WTC11 (cell line): ENCODE data around the gene PPP1R1B. TPM values are rescaled to one million over a fixed set of nuclear protein-coding genes. Genes with fewer than 3 reads are reported as not detected.
A peak's percentile ranks its signal among the peaks of the same experiment; 100 is the strongest.

ENCODE experiments used
- ATAC-seq: fragments of 200-7000 bp; cut with Tn5 transposase; 2 replicates; pipeline ENCODE4 v1.10.0; 2021; ENCODE audit warnings: mild to moderate bottlenecking, moderate library complexity
- Bru-seq: library from RNA; stranded (reverse); fragments of 400-500 nt; gene quantifications from one replicate; lab custom pipeline; 2021; lab: Mats Ljungman, UMichigan
- CTCF ChIA-PET: fragments of 300-600 bp; sonication (Branson Sonifier 250); formaldehyde crosslinking; loops from one replicate; lab custom pipeline; 2021; ENCODE audit warnings: antibody characterized with exemption; lab: Charles Lee
- POLR2A ChIA-PET: fragments of 350-600 bp; sonication (Branson Sonifier 250); formaldehyde crosslinking; loops from one replicate; lab custom pipeline; 2021; ENCODE audit warnings: antibody characterized with exemption; lab: Charles Lee
- DNase-seq: peaks from one replicate; pipeline ENCODE4 v3.0.0; 2021; ENCODE audit warnings: low spot score
- H3K27ac Mint-ChIP-seq: 2 replicates; pipeline ENCODE4 v1.8.0; 2021; ENCODE audit warnings: mixed read lengths
- H3K27me3 Mint-ChIP-seq: 2 replicates; pipeline ENCODE4 v1.8.0; 2021; ENCODE audit warnings: low read depth, mild to moderate bottlenecking, moderate library complexity, mixed read lengths
- H3K36me3 Mint-ChIP-seq: 2 replicates; pipeline ENCODE4 v1.8.0; 2021; ENCODE audit warnings: mixed read lengths
- H3K4me1 Mint-ChIP-seq: 2 replicates; pipeline ENCODE4 v1.8.0; 2022; ENCODE audit warnings: mixed read lengths
- H3K4me3 Mint-ChIP-seq: 2 replicates; pipeline ENCODE4 v1.8.0; 2021; ENCODE audit warnings: mild to moderate bottlenecking, moderate library complexity, mixed read lengths
- H3K9me3 Mint-ChIP-seq: 2 replicates; pipeline ENCODE4 v1.8.0; 2021; ENCODE audit warnings: mixed read lengths
- ARID4B ChIP-seq: sonication (generic); formaldehyde crosslinking; IDR thresholded peaks from 2 replicates; pipeline ENCODE4 v1.8.0; 2023; ENCODE audit warnings: missing genetic modification reagents, mild to moderate bottlenecking, borderline replicate concordance
- ATF1 ChIP-seq: sonication (generic); formaldehyde crosslinking; IDR thresholded peaks from 2 replicates; pipeline ENCODE4 v1.8.1; 2023; ENCODE audit warnings: mild to moderate bottlenecking, moderate library complexity, missing genetic modification reagents
- ERG ChIP-seq: fragments of 250-450 bp; sonication (Bioruptor Pico); IDR thresholded peaks from 2 replicates; pipeline ENCODE4 v1.8.0; 2021; ENCODE audit warnings: mild to moderate bottlenecking
- HMGXB4 ChIP-seq: sonication (generic); formaldehyde crosslinking; IDR thresholded peaks from 2 replicates; pipeline ENCODE4 v1.8.1; 2023; ENCODE audit warnings: mild to moderate bottlenecking, moderate library complexity, missing genetic modification reagents
- NR2C2 ChIP-seq: sonication (generic); formaldehyde crosslinking; IDR thresholded peaks from 2 replicates; pipeline ENCODE4 v1.8.0; 2022; ENCODE audit warnings: mild to moderate bottlenecking, missing genetic modification reagents
- PRRX2 ChIP-seq: fragments of 250-450 bp; sonication (Bioruptor Pico); IDR thresholded peaks from 2 replicates; pipeline ENCODE4 v1.8.0; 2021; ENCODE audit warnings: mild to moderate bottlenecking
- SOX15 ChIP-seq: fragments of 250-450 bp; sonication (Bioruptor Pico); IDR thresholded peaks from 2 replicates; pipeline ENCODE4 v1.9.0; 2021; ENCODE audit warnings: mild to moderate bottlenecking
- ZBTB43 ChIP-seq: sonication (generic); formaldehyde crosslinking; IDR thresholded peaks from 2 replicates; pipeline ENCODE4 v1.8.1; 2023; ENCODE audit warnings: mild to moderate bottlenecking, missing genetic modification reagents
- ZNF219 ChIP-seq: sonication (generic); formaldehyde crosslinking; IDR thresholded peaks from 2 replicates; pipeline ENCODE4 v1.8.0; 2023; ENCODE audit warnings: missing genetic modification reagents, mild to moderate bottlenecking, borderline replicate concordance
- ZNF281 ChIP-seq: sonication (generic); formaldehyde crosslinking; IDR thresholded peaks from 2 replicates; pipeline ENCODE4 v1.8.0; 2023; ENCODE audit warnings: mild to moderate bottlenecking, missing genetic modification reagents
- ZNF423 ChIP-seq: fragments of 250-450 bp; sonication (Bioruptor Pico); IDR thresholded peaks from 2 replicates; pipeline ENCODE4 v2.1.2; 2022; ENCODE audit warnings: mild to moderate bottlenecking, moderate library complexity
- long read RNA-seq, 3 experiments: library from RNA in 1 of 3; library from capped mRNA in 1 of 3; library from polyadenylated mRNA in 1 of 3; unstranded in 2 of 3; stranded (forward) in 1 of 3; transcript quantifications; one replicate each; pipeline ENCODE4 v2.0.0, GENCODE V29; 2021
- total RNA-seq: library from RNA; stranded (reverse); gene quantifications from 3 replicates; pipeline ENCODE4 v1.2.3, GENCODE V29; 2021

PPP1R1B gene
- total RNA-seq (15.0 to 20.5 TPM (median 15.2 TPM) in 3 replicates), Bru-seq, nascent RNA (percentile 36 among the genes with signal in this experiment)
- long read RNA-seq, experiment 1, result 0 reads
- long read RNA-seq, experiment 2, partial matches to known transcripts, result 6 of 16 reads
- long read RNA-seq, experiment 2, other reads (novel, unspliced or antisense), result 5 of 16 reads
- long read RNA-seq, experiment 3, partial matches to known transcripts, result 0 of 2 reads
- long read RNA-seq, experiment 3, other reads (novel, unspliced or antisense), result 1 of 2 reads

- no peak within 1 kb of the TSS for H3K27ac Mint-ChIP-seq
- H3K4me1 Mint-ChIP-seq, result peaks cover 67% of the 10 kb centered on the region
- POLR2A ChIA-PET, result no interaction called here
- ATAC-seq (peak; percentile 7), DNase-seq (peak; percentile 39)
- peak within 1 kb of the TSS; percentile 85 for H3K4me3 Mint-ChIP-seq
- CTCF ChIA-PET, result interaction anchor here (0.5 to 23.6 kb wide), 15 partner anchors 6 to 1180 kb away, joined by 3 to 876 read pairs (median 5); partner anchors contain the start of genes MIEN1, PNMT, STARD3 and TCAP
- H3K27me3 Mint-ChIP-seq, result peaks cover 55% of the 10 kb centered on the region
- TF ChIP-seq SOX15 (CRISPR knock-in tag) (no peak), ATF1 (CRISPR knock-in tag) (no peak), NR2C2 (CRISPR knock-in tag) (no peak), ARID4B (peak; percentile 50; the same call in 1 of the 2 replicates), PRRX2 (CRISPR knock-in tag) (no peak), ERG (CRISPR knock-in tag) (no peak), ZNF219 (CRISPR knock-in tag) (peak; percentile 42; the same call in 1 of the 2 replicates), ZBTB43 (CRISPR knock-in tag) (no peak), ZNF423 (CRISPR knock-in tag) (peak; percentile 90), ZNF281 (no peak), HMGXB4 (CRISPR knock-in tag) (no peak)
- H3K36me3 Mint-ChIP-seq, result no peaks in the 10 kb centered on the region
- H3K9me3 Mint-ChIP-seq, result no peaks in the 10 kb centered on the region
Observed at GRCh38 chr17:39626171-39627046, at the start of gene PPP1R1B. PPP1R1B (plus strand) TSS chr17:39626952; CDS start chr17:39627393, 441 bp downstream.
